ENCODE data around the gene RBKS.
"Not testable (repeated sequence)": the region's sequence is repeated elsewhere in the genome, so short reads cannot be mapped to it uniquely, and the experiment has no call there.

The RBKS gene

GRCh38 chr2:27796791-27797765, 93.1 kb downstream of the RBKS start:
- no peak for DNase-seq

GRCh38 chr2:27795868-27796277, 94.3 kb downstream of the RBKS start:
- DNase-seq = no peak

DNA sequence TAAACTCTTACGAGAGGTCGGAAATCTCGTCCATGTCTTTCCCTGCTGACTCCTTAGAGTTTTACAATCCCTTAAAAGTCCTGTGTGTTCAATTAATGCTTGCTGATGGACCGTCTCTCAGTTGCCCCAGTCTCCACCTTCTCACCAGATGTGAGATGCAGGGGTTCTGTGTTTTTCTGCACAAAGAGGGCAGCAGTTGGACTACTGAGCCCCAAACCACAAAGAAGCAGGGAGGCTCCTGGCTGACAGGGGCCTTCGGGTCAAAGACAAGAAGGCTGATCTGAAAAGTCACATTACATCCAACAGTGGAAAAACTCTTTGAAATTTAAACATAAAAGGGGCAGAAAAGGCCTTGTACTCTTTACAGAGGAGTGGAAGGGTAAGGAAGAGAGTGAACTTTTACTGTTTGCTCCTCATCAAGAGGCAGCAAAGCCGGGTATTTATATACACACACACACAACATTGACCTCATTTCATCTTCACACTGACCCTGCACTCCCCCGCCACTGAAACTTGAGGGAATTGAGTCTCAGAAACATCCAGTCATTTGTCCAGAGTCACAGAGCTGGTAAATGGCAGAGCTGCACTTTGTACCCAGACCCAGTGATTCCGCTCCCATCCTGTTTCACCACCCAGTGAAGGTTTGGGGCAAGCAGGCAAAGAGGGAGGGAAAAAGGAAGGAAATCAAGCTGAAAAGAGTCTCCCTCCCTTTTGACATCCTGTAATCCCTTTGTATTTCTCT, 94.9 kb downstream of the RBKS start:
- no peak for DNase-seq

DNA sequence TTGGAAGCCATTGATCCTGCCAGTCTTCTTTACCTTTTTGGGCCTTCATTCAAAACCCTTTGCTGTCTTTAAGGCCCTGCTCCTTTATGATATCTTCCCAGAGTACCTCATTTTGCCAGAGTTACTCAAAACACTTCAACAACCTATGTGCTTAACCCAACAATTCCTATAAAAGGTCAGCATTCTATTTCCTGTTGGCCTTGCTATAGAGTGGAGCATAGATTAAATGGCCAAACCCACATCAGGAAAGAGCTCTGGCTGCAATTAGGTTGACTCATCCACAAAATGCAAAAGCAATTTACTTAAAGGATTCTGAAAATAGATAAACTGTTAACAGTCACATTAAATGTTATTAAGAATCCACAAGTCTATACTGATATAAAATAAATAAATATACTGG, 97.4 kb downstream of the RBKS start:
- no peak for DNase-seq

- no peak for DNase-seq
These were observed 99.4 kb downstream of the RBKS start for GRCh38 chr2:27790796-27791195.

DNA sequence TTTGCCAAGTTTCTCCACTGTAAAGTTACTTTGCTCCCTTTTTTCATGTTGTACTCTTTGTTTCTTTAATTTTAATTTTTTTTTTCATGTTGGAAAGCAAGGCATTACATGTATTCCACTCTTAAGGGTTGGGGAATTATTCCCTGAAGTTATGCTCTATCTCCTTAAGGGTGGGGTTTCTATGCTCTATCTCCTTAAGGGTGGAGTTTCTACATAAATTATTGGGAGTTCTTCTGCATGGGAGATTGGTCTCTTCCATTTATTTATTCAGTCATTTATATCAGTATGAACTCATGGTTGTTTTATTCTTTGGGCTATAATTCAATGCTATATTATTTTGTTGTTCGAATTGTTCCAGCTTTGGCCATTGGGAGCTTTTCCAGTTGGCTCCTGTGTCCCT, 107.5 kb downstream of the RBKS start:
- DNase-seq = no peak

- no peak for DNase-seq
These were observed 108.7 kb downstream of the RBKS start for GRCh38 chr2:27781496-27781895.

DNA sequence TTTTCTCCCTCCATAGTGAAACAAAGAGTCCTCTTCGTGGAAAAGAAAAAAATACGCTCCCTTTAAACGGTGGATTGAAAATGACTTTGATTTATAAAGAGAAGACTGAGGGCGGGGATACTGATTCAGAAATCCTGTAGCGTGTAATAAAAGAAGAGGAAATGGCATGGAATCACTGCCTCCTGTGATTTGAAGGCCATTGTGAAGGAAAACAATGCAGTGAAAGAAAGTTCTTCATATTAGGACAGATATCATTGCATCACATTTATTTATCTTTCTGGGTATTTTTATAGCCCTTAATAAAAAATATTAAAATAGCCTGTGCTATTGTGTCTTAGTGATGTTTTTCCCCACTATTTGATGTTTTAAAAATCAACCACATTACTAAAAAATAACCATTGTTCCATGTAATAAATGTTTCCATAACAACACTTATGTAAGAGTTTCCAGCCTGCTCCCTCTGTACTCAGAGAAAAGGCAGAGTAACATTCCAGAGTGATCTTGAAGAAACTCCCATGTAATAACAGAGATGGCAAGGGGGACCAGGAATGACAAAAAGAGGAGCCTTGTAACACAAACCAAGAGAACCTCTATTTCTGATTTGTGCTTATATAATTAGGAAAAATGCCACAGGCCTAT, 110.7 kb downstream of the RBKS start:
- DNase-seq = no peak

DNA sequence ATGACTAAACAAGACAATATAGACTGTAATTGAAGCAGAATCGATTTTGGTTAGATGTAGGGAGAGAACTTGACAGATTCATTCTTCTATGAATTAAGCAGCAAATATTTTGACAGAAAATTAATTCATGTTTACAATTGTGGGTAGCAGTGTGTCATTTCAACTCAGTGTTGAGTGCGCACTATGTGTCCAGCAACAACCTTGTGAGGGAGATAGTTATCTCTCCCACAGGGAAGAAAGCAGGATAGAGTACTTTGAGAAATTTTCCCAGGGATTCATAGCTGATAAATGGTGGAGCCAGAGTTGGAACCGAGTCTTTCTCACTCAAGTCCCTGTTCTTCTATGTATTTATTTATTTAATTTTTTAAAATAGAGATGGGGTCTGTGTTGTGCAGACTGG, 113.5 kb downstream of the RBKS start:
- DNase-seq = no peak

DNA sequence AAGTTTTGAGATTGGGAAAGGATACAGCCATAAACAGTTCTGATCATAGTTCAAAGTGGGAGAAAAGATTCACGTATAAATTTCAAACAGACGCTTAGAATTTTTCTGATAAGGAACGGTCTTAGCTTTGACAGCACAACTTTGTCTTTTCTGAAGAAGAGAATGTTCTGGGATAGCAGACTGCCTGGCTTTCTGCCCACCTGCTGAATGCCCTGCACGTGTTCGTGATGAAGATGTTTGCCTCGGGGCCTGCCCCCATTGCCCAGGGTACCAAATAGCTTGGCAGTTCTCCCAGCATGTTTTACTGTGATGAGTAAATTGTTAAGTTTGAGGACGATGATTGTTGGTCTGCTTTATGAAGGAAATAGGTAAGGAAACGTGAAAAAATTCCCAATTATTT, 114.1 kb downstream of the RBKS start:
- DNase-seq = no peak

GRCh38 chr2:27773959-27774358, 116.2 kb downstream of the RBKS start:
- DNase-seq = no peak

DNA sequence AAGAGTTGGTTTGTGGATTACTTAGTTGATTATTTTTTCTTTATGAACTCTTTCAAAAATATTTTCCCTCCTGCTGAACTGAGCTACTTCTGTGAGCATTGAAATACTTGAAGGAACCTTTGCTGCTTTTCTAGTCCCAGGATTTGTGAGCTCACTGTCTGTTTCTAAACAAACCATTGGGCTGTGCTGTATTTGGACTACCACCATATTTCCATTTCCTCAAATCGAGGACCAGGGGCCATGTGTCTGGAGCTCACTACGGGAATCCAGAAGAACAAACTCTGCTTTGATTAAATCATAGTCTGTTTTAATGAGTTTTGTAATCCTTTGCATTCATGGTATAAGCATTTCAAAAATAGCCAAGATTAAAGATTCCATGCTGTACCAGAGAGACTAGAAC, 117.4 kb downstream of the RBKS start:
- no peak for DNase-seq

DNA sequence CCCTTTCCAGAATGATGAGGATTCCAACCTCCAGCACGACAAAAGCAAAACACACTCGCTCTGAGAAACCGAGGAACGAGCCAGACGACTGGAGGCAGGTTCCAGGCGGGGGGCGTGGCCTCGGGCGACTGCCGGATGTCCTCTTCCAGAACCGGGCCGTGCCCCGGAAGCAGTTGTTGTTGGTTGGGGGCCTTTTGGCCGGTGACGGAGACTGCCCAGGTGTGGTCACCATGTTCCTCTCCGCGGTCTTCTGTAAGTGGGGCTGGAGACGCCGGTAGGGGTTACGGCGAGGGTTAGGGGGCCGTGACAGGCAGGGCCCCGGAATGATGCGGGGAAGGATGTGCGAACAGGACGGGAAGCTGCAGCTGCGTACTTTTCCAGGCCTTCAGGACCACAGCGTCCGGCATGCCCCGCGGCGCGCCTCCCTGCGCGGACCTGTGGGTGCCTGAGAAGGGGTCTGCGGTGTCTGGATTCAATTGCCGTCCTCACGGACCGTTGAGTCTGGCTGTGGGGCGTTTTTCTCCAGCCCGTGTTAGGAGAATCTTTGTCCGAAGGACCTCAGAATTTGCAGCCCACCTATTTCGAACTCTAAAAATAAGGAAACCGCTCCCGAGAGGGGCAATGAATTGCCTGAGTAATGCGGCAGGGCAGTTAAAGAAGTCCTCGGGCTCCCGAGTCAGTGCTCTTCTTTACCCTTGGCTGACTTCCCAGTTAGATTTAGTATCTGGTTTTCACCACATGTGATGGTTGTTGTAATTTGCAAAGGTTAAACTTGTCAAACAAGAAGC, 118.4 kb downstream of the RBKS start, which contains the start of gene MRPL33:
MRPL33 (plus strand) TSS at position 172 of the 788 bp plus-strand sequence; CDS start at position 231, 59 bp downstream.
- DNase-seq = peak; percentile 89 to 90

DNA sequence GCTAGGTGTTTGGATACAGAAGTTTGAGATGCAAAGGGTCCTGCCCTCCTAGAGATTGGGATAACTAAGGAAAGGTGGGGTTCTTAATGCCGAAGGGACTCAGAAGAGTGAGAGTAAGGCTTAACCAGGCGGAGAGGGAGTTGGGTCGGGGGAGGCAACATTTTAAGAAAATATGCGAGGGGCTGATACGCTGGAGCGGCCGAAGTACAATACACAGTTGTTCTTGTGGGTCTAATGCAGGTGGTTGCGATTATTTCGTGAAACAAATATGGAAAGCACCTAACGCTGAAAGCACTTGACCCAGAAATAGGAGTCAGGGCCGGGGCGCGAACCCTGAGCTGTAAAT, 119.0 kb downstream of the RBKS start:
- DNase-seq = no peak

DNA sequence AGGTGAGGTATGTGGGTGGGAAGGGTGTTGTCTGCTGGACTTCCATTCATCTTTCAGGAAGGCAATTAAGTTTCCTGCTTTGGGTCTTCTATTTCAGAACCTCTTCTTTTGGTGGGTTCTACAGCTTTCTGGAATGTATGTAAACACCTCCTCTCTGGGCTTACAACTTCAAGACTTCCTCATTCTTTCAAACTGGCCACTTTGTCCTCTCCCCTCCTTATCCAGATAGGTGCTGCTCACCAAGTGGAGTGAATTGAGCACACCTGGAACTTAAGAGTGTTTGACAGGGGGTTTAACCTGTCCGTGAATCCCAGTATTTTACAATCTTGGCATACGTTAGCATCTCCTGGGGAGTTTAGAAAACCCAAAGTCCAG, 123.9 kb downstream of the RBKS start:
- DNase-seq = no peak

DNA sequence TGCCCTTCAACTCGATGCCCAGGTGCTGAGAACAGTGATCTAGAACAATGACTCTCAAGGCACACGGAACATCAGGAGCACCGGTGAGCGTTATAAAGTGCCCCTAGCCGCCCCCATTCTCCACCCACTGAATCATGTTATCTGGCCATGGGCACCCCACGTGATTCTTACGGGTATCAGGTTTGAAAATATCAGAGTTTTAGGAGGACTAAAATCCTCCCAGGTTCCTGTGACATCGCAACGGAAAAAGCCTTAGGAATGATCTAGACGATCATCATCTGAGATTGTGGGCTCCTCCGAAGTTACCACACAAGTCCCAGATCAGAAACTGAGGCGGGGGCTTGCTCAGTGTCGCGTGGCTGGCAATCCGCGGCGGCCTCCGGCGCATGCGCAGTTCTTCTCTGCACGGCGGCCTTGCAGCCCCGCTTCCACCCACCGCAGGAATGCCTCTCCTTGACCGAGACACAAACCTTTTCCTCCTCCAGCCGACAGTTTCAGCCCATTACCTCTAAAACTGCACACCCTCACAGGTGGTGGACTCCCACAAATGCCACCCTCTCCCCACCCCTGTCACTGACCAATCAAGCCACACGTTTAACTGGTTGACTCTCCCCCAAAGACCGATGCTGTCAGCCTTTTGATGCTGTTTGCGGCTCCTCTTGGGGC, 124.4 kb downstream of the RBKS start:
- DNase-seq = peak; percentile 50 to 57

DNA sequence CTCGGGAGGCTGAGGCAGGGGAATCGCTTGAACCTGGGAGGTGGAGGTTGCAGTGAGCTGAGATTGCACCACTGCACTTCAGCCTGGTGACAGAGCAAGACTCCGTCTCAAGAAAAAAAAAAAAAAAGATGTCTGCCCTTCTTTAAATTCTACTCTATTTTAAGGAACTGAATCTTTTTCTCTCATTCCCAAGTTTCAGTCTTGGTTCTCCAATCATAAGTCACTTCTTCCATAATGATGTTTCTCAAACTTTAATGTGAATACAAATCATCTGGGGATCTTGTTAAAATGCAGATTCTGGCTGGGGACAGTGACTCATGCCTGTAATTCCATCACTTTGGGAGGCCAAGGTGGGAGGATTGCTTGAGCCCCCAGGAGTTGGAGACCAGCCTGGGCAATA, 125.7 kb downstream of the RBKS start:
- not testable (repeated sequence) for DNase-seq

DNA sequence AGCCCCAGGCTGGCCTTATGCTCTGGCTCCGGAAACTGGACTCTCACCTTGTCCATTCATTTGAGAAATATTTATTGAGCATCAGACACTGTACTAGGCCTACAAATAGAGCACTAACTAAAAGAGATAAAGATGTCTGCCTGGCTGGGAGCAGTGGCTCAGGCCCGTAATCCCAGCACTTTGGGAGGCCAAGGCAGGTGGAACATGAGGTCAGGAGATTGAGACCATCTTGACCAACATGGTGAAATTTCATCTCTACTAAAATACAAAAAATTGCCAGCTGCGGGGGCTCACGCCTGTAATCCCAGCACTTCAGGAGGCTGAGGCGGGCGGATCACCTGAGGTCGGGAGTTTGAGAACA, 126.3 kb downstream of the RBKS start:
- DNase-seq = no peak

GRCh38 chr2:27762951-27763906, 127.0 kb downstream of the RBKS start:
- DNase-seq = no peak

DNA sequence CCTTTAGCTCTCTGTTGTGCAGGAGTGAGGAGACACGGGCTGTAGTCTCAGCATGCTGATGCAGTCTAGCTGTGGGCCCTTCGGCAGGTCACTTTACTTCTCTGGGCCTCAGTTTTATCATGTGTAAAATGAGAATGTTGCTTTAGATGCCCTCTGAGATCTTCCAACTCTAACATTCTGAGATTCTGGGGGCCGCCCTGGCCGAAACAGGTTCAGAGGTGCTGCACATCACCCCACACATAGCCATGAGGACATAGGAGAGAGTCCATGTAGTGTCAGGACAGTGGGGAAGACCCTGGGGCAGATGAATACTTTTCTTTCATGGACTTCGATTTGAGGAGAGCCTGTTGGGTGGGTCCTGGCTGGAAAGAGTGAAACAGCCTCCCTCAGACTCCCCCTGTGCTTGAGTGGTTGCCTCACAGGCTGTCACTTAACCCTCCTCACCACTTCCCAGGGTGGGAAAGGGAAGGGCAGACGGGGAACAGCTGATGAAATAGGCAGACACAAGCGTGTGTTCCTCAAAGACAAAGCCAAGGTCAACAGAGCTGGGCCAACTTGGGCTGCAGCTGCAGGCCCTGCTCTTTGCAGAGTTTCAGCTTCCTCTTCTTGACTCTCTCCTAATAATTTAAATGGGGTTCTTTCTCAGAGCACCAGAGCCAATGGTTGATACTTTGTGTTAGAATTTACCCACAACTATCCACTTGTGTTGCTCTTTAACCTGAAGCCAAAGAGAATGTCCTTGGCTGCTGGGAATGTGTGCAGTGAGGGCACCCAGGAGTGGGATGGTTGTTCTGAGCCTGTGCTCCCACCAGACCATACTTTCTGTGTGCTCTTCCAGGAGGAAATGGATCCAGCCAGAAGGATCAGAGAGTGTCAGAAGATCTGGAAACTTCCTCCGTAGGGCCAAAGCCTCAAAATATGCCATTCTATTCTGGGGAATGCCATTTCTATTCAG, 133.4 kb downstream of the RBKS start:
- DNase-seq = no peak

Data from activated CD4-positive, alpha-beta T cell treated with anti-CD3 and anti-CD28 coated beads, Interleukin-2, amount 50 U/mL, for 4 hours (primary cell).